NCI-H2029 treated with DMSO at 0.1 percent for 48 hours (cell line): ENCODE results near the gene ZPR1.

Experiments
- DNase-seq: peaks from one replicate; lab custom pipeline; 2025; lab: John Stamatoyannopoulos, UW

ZPR1 gene

GRCh38 chr11:116750070-116750718 lies 37.6 kb downstream of the ZPR1 start:
- no peak for DNase-seq

- no peak for DNase-seq
Measured at GRCh38 chr11:116742104-116742503, 45.7 kb downstream of the ZPR1 start.

DNA sequence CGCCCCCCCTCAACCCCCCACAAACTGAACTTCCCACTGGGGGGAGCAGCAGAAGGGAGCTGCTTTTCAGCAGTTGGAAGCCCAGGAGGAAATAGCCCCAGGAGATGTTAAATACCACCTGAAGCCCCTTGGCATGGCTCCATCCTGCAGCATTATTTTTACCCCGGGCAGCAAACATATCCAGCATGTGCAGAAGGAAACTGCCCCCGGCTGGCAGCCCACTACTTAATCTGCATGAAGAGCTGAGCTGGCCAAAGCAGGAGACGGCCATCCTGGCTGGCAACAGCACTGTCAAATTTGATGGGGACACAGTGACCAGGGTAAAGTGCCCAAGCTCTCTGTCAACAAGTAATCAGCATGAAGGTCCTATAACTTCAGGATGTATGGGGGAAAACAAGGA lies 47.1 kb downstream of the ZPR1 start:
- DNase-seq = no peak

DNA sequence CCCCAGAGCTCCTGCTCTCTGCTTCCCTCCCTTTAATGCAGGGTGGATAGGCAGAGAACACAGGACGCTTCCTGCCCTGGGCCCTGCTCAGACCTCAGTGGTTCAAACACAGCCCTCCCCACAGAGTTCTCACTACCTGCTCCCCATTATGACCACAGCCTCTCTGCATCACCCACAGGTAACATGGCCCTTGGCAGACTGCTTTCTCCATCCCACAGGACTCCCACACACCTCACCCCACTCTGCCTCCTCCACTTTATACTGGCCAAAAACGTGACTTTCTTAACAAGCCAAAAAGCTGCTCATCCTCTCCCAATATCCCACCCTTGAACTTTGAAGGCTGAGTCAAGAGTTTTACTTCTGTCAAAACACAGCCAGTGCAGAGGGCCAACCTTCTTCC lies 48.8 kb downstream of the ZPR1 start:
- DNase-seq = no peak

- DNase-seq = no peak
Measured at GRCh38 chr11:116736763-116737162, 51.1 kb downstream of the ZPR1 start.

GRCh38 chr11:116733969-116734508 lies 53.8 kb downstream of the ZPR1 start:
- DNase-seq = no peak

DNA sequence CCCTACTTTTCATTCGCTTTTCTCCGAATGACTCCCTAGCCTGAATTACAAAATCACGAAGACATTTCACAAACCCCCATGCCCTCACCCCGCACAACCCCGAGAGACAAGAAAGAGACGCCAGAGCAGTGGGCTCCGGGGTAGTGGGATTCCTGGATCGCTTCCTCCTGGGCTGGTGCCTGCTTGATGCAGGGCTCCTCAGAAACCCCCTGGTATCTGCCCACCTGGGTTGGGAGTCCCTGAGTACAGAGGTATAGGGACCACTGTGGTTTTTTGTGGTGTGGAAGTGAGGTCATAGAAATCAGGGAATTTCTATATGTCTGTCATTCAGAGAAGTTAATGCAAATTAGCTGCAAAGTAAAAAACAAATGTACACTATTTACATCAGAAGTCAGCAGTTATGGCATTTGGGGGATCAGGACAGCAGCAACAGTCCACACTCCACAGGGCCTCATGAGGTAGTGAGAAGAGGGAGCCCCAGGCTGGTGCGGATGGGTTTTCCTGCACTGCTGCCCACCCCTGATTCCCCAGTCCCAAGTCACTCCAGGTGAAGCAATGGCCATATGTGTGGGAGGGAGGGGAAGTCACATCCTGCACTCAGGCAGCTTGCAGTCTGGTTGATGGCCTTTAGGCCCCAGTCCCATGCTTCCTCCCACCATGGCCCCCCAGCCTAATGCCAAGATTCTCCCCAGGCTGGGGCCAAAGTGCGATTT lies 54.6 kb downstream of the ZPR1 start:
- DNase-seq = no peak

DNA sequence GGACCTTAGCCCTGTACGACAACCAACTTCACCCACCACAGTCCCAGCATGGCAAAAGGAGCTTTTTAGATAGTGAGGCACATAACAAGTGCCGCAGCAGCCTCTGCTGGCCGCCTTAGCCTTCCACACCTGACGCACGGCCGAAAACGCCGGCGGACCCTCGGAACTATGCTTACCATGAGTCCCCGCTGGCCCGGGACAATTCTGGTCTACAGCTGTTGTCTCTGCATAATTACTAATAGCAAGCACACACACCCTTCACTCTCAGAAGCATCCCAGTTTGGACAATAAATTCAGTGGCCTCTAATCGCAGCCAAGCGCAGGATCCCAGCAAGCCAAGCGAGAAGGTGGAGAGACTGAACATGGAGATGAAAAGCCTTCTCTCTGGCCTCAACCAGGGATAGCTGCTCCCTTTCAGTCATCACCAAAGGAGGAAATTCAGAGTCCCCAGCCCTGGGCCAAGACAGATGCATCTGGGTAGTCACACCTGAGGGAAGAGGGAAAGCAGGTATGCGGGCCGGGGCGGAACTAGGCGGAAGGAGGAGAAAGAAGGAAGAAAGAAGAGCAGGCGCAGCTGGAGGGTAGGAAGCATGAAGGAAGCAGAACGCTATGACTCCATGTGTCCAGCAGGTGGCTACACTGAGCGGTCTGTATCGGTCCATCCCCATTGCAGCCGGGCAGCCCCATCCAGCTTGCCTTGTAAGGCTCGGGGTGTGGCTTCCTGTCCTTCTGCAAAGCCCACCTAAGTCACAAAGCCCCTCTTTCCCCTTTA lies 55.4 kb downstream of the ZPR1 start:
- peak; percentile 44 for DNase-seq

DNA sequence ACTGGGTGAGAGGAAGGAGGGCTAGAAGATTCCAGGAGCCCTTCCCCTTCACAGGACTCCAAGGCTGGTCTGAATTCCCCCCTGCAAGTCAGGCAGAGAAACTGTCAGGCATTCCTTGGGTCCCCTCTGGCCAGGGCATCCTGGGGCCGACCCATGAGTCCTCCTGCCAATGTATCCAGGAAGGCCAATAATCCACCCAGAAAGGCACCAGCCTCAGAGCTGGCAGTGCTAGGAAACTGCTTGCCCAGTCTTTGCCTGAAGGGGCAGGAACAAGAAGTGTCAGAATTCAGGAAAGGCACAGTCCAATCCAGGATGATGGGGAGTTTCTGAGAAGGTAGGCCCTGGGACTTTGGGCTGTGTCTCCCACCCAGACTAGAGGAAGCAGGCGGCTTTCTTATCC lies 56.0 kb downstream of the ZPR1 start:
- no peak for DNase-seq

- no peak for DNase-seq
Measured at GRCh38 chr11:116731097-116731761, 56.6 kb downstream of the ZPR1 start.

- no peak for DNase-seq
Measured at GRCh38 chr11:116730601-116731000, 57.2 kb downstream of the ZPR1 start.

- no peak for DNase-seq
Measured at GRCh38 chr11:116730241-116730561, 57.6 kb downstream of the ZPR1 start.

DNA sequence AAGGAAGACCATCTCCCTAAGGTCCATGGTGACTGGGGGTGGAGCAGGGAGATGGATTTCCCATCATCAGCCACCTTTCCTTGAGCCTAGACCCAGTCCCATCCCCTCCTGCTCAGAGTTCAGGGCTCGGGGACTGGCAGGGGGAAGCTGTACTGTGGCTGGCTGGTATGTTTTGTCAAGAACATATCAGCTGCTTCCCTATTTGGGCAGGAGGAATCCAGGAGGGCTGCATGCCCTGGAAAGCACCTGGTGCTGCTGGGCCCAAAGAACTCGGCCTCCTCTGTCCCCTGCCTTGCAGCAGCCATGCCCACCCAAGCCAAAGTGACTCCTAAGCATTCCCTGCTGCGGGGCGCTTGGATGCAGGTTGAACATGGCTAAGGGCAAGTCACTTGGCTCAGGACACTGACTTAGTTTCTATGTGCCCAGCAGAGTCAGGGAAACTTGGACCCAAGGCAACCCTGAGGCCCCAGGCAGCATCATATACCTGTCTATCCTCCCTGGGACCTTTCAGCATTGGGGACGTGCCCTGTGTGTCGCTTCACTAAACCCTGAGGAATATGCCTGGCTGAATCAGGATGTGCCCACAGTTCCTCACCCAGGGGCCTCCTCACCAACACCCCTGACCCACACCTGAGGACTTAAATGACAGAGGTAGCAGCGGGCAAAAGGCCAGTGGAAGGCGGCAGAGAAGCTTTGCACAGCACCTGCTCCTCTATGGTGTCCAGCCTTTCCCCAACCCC lies 58.2 kb downstream of the ZPR1 start:
- DNase-seq = no peak

DNA sequence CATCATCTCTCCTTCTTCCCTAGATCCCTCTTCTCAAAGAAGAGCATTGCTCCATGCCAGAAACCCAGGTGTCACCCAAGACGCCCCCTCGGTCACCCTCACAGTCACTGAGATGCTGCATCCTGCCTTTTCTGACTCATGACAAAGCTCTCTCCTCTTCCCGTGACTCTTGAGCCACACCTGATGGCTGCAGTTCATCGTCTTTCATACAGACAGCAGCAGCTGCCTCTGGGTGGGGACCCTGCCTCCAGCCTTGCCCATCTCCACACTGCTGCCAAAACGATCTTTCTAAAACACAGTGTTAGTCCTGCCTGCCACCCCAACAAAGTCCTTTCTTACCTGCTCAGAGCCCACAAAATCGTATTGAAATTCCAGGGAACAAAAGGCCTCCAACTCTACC lies 59.8 kb downstream of the ZPR1 start:
- DNase-seq = no peak

GRCh38 chr11:116725434-116726221 lies 62.2 kb downstream of the ZPR1 start:
- DNase-seq = no peak

DNA sequence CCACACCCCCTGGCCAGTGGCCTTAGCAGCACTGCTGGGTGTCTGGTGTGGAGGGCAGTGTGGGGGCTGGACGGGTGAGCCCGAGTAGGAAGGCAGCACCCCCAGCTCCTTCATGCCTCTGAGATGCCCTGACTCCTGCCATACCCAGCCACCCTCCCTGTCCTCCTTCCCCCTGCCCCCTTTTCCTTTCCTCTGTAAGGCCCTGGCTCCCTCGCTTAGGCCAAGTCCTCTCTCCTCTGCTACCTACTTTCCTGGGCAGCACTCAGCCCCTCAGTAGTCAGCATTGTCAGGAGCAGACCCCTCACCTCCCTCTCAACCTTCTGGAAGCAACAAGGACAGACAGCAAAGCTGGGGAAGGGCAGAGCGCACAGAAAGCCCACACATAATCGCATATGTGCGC lies 63.0 kb downstream of the ZPR1 start:
- no peak for DNase-seq
